Left hindlimb (tissue), 1 donor: Measurements from ENCODE around the gene OXCT1.
"Not testable (repeated sequence)": the region's sequence is repeated elsewhere in the genome, so short reads cannot be mapped to it uniquely, and the experiment has no call there.

Experiments used
- DNase-seq: peaks from one replicate; pipeline ENCODE4 v3.0.0-alpha.2; 2018

Gene OXCT1

DNA sequence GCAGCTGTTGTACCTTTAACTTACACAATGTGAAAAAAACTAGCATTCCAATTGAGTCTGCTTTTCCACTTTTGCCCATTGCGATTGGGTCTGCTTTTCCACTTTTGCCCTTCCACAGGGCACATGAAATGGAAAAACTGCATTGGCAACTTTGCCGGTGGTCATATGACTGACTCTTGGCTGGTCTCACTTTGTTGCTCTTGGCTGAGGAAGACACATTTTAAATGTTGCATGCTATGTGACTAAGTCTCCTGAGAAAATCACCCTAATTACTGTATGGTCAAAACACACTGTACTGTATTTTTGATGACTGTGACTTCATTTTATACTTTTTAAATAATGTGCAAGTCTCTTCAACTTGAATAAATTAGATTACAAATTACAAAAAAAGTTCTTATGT lies 1.6 kb upstream of the OXCT1 start:
- DNase-seq: peak; percentile 79

DNA sequence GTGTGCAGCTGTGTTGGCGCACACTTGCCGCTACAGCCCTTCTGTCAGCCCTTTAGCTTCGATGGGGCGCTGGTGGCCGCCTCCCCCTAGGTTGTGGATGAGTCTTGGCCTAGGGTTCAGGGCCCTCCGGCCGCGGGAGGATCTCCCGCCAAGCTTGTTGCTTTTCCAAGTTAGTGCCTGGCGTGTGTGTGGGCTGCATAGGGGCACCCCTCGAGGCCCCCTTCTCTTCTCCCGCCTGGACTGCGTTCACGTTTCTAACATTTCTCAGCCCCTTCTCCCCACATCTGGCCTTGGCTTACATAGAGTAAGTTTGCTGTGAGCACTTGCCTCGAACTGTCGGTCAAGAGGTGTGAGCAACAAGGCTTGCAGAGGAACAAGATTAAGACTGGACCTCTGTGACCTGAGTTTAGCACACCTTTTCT lies 413 bp upstream of the OXCT1 start:
- no peak for DNase-seq

DNA sequence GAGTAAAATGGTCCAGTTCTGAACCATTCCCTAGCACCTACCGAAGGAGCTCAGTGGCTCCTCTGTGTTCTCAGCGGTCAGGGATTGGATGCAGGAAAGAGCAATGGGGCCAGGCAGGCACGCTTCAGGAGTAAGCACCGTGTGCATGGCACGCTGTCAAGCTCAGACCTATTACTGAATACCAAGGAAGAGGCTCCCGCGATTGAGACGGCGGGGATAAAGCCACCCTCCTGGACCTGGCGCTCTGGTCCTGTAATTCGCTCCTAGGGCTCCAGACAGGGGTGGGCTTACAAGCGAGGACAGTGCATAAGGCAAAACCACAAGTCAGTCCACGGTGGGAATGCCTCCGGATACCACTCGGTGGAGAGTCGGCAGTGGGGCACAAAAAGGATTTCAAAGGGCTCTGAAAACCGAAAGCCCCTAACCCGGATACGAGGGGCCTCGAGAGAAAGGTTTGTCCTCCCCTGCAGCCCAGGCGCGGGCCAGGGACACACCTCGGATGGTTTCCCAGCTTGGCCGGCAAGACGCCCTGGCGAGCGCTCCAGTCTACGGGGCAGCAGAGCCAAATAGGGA lies 988 bp downstream of the OXCT1 start:
- no peak for DNase-seq

DNA sequence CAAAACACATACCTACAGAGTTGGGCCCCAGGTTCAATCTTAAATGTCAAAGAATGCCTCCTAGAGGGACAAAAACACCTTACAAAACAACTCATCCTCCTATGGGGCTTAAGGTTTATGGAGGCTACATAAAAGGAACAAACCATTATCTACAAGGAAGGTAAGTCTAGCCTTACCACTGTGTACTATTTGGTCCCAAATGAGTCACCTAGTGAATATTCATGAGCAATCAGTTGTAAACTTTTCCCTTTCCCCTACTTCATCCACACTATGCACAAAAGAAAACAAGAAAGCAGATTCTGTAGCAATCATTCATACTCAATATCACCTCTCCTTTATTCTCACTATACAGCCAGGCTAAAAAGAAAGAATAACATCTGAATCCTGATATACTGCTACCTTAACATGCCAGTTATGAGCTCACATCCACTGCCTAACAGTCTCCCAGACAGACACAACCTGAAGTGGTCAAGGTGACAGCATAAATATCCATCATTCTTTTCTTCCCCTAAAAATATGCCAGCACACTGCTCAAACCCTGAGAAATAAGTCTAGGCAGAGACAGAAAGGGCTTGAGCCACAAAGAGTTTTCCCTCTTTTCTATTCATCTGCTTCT lies 6.2 kb downstream of the OXCT1 start:
- no peak for DNase-seq

DNA sequence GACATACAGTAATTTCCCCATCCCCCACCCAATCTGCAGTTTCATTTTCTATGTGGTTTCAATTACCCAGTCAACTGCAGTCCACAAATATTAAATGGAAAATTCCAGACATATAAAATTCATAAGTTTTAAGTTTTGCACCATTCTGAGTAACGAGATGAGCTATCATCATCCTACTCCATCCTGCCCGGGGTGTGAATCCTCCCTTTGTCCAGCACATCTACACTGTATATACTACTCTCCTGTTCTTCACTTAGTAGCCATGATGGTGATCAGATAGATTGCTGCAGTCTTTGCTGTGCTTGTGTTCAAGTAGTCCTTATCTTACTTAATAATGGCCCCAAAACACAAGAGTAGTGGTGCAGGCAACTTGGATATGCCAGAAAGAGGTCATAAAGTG lies 11.3 kb downstream of the OXCT1 start:
- DNase-seq: no peak

DNA sequence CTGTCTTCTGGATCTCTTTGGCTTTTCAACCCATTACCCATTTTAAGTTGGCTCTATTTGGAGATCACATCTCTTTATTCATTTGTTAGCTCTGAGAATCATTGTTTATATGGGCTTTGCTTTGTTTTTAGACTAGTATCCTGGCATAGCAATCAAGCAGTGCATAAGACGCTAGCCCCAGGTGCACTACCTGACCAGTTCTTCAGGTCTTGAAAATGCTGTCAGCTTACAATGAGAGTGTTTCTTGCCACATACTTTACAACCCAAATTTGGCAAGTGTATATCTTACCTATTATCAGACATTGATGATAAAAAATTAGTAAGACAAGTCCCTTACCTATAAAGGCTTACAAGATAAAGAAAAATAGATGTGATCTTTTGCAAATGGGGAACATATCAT lies 12.2 kb downstream of the OXCT1 start:
- no peak for DNase-seq

DNA sequence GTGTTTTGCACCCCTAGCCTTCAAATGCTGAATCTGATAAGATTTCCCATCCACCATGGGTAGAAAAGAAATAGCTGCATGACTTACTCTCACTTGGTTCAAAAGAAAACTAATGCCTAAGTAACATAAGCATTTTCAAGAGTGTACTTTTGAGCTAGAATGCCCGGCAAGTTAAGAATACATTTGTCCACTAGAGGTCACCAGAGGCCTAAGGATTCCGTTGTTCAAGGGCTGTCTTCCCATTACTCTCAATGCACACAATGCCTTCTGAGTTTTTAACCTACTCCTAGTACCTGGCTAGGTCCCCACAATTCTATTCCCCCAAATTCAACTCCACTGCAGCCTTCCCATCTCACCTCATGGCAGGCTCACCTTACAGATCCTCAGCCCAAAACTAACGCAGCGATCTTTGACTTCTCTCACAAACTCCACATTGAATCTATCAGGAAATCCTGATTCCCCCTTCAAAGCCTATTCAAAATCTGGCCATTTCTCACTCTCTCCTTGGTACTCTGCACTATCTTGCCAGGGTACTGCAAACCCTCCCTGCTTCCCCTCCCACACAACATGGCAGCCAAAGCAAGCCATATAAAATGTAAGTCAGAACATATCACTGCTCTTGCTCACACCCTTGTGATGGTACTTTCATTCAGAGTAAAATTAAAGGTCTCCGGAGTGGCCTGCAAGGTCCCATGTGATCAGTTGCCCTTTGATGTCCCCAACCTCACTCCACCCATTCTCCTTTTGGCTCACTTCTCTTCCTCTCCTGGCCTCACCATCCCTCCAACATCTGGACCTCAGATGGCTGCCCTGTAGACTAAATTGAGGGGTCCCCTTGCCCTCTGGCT lies 13.4 kb downstream of the OXCT1 start:
- peak; percentile 56 for DNase-seq

DNA sequence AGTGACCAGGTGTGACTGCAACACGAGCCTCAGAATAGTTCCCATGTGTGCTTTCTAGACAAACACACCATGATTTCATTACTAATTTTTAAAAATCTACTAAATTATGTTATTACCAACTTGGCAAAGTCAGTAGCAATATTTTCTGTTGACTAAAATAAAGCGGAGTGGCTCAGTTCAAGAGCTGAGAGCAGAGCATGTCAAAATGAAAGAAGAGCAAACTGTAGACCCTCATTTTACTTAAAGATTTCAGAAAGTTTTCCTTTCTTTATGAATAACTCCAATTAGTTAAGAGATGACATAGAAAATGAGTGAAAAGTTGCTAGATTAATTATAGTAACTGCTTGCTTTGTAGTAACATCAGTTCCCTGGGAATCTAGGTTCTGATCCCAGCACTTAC lies 17.9 kb downstream of the OXCT1 start:
- no peak for DNase-seq

DNA sequence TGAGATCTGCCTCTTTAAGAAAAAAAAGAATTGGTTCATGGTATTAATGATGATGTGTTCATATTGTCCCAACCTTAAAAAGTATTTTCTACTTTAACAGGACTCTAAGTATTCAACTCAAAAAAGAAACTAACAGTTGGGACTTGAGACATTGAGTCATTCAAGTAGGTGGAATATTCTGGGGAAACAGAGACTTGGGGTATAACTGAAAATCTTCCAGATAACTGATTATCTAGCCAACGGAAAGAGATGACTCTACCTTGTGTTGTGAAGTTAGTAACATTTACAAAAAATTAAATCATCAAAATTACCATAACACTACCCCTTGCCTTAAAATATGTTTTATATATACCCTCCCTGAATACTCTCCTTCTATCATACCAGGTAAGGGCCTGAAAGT lies 19.1 kb downstream of the OXCT1 start:
- no peak for DNase-seq

DNA sequence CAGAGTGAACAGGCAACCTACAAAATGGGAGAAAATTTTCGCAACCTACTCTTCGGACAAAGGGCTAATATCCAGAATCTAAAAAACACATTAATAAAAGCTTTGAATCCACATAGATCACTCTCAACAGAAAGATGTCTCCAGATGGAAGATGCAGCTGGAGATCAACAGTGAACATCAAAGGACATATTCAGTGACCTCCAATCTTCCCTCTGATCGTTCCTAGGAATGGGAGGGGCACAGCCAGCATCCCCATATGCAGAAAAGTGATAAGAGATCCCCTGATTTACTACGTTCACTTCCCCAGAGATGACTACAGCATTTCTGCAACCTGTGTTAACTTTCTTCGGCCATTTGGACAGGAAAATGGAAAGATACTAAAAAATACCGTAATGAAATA lies 21.2 kb downstream of the OXCT1 start:
- DNase-seq: no peak

DNA sequence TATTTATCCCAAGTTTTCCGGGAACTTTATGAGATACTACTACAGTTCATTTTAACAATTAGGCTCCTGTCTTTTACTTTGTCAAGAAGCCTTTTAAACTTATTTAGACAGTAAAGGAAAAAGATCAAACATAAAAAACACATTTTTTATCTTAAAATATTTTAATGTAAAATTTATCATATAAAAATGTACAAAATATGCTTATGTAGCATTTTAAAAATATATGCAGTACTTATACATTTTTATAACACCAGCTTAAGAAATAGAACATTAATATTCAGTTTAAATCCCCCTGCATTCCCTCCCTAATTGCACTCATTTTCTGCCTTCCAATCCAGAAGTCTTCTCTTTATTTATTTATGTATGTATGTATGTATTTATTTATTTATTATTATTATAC lies 24.5 kb downstream of the OXCT1 start:
- DNase-seq: not testable (repeated sequence)

DNA sequence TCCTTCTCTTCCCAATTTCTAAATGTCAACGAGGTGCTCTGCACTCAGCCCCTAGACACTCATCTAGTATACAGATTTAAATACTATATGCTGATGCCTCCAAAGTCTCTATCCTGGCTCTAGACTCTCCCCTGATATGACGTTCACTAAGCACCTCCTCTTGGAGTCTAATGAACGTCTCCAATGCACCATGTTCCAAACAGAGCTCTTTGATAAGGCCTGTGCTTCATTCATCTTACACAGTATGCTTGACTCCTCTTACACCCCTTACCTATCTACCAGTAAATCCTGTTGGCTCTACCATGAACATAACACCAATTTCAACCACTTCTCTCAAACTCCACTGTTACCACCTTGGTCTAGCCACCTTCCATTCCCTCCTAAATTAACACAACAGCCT lies 25.7 kb downstream of the OXCT1 start:
- no peak for DNase-seq

DNA sequence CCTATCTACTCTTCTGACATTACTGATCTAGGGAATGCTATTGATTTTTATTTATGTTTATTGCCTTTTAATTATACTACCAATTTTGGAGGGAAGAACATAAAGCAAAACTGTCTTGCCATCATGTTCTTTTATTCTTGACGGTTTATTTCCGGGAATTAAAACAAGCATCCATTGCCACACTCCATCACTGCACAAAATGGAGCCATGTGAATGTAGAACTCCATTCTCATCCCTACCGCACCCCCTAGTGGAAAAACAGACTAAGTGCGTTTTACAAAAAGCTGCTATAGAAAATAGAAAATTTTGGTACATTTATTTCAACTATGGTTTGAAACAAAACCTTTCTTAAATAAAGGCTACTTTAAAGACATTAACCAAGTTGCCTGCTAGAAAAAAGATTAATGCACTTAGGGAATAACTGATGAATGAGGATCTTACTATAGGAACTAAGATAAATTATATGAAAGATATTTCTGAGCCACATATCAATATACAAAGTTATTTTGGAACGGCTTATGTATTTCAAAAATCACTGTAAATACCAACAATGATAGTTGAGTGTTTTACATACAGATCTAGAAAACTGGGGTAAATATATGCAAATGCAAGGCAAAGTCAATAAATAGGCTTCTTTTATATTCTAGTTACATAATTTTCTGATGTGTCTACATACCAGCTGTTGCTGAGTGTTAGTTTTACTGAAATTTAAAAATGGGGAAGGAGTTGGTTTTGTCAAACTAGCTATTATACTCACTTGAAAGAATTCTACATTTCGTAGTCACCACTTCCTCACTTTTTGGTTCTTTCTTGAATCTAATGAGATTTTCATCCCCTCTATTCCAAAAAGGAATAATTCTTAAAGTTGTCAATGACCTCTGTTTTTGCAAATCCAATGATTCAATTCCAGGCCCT lies 26.5 kb downstream of the OXCT1 start:
- no peak for DNase-seq

DNA sequence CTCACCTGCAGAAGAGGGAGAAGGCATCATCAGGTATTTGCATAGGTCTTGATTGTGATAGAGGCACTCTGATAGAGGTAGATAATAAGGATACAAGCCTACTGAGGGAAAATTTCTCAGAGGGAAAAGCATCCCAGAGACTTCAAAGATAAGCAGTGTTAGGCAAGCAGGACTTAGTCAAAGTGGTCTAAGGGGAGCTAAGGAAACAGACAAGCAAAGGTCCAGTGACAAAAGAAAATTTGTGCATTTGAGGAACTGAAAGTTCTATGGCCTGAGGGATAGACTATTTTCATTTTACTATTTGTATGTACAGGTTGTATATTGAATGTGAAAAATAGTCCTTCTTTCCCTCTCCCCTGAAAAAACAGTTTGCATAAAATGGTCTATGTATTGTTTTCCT lies 27.4 kb downstream of the OXCT1 start:
- no peak for DNase-seq

DNA sequence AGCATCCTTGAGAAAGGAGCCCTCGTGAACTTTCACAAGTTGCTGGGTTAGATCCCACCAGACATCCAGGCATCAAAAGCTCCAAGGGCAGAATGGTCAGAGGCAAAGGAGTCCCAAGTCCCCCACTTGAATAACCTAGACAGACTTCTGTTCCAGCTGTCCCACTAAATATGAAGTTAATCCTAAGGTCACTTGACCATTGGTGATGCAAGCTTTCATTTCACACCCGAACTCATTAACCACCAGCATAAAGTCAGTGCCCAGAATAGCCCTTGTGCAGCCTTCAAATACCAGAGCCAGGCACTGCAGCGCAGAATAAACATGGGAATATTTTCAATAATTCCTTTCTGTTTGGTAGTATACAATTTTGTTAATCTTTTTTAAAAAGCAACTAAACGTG lies 28.9 kb downstream of the OXCT1 start:
- no peak for DNase-seq

DNA sequence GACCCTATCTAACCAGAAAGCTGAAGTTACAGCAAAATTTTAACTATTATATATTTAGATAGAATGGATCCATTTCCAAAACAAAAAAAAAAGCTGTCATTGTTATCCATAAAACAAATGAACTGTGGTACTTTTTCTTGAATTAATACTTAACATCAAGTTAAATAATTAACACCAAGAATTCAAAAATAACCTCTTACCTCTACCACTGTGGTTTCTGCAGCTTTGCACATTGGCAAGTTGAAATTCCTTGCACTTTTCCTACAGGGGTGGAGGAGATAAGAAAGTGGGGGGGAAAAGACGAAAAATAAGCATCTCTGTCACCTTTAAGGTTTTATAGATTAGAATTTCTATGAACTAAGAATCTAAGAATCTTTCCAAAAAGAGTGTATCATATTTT lies 30.0 kb downstream of the OXCT1 start:
- DNase-seq: no peak

DNA sequence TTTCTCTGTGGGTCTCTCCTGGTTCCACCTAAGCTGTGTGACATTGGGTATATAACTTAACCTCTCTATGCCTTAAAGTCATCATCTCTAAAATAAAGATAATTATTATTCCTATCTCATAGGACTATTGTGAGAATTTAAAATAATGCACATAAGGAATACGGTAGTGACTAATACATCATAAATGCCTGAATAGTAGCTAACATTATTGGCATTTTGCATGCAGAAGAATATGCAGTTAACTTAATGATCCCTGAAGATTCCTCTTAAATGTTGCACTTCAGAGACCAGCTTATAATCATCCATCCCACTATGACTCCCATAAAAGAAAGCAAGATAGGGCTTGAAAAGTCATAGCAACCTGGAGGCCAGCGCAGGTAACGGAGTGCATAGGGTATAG lies 32.4 kb downstream of the OXCT1 start:
- DNase-seq: no peak

DNA sequence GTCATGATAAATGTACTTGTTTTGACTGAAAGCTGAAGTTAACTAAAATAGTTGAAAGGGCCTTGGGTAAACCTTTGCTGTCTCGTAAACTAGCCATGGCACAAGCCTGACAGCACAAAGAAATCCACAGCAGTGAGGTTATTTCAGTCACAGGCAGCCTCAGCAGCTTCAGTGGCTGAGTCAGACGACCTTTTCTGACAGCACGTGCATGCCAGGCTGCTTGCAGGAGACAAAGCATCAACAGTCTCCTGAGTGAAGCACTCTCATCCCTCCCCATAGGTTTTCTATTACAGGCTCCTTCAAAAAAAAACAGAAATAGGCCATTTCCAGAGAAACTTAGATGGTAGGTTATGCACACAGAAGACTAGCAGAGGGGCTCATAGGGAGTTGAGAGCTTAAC lies 34.6 kb downstream of the OXCT1 start:
- no peak for DNase-seq

DNA sequence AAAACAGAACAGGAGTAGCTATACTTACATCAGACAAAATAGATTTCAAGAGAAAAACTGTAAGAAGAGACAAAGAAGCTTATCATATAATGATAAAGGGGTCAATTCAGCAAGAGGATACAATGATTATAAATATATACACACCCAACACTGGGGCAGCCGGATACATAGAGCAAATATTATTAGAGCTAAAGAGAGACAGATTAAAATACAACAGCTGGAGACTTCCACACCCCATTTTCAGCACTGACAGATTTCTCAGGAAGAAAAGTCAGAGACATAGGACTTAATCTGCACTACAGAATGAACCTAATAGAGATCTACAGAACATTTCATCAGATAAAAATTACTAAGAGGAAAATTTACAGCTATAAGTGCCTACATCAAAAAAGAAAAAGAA lies 35.7 kb downstream of the OXCT1 start:
- no peak for DNase-seq

DNA sequence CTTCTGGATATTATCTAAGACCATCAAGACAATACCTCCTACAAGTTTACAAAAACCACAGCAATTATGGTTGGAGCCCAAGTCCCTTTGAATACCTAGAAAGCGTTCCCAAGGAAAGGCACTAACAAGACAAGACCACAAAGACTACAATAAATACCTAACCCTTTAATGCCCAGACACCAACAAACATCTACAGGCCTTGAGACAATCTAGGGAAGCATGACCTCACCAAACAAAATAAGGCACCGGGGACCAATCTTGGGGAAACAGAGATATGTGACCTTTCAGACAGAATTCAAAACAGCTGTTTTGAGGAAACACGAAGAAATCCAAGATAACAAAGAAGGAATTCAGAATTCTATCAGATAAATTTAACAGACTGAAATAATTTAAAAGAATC lies 37.8 kb downstream of the OXCT1 start:
- no peak for DNase-seq

DNA sequence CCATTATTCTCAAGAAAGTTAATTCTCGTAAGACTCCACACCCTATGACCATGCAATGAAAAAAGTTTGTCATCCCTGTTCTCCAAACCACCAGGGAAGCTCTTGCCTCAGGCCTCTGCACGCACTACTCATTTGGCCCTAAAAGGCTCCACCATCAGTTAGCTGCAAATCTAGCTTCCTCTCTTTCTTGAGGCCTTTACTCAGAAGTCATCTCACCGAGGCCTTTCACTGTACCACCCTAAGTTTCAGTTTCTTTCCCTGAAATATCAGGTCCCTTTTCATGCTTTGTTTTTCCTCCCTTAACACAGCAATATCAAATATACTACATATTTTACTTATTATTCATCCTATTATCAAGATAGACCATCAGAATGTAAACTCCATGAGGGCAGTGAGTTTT lies 39.1 kb downstream of the OXCT1 start:
- no peak for DNase-seq

DNA sequence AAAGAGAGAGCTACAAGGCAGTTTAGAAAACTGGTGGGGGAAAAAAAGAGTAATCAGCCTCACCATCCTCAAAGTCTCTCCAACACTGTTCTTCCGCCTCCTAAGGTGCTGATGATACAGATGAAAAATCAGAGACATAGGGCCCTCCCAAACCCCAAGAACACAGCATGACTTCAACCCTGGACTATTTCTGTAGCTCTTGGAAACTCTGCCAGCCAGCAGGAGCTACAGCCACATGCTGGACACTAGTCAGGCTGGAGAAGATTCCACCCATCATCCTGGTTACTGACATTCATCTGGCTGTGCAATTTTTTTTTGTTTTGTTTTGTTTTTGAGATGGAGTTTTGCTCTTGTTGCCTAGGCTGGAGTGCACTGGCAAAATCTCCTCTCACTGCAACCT lies 42.4 kb downstream of the OXCT1 start:
- no peak for DNase-seq

DNA sequence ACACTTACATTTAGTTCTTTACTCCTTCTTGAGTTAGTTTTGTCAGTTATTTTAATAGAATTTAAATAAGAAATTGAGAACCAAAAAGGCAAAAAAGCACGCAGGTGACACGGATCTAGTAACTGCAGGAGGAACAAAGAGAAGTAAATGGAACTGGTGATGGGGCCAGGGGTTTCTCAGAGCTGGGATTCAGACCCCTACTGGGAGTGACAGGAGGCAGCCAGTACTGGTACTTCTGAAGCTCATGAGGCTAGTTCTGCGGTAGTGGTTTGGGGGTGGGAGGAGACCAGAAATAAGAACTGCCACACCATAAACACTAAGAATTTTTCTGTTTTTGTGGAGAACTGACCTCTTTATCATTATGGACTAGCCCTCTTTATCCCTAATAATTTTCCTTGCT lies 48.2 kb downstream of the OXCT1 start:
- no peak for DNase-seq
